GM12891 (cell line): ENCODE data around the gene TRAPPC10.
"Not testable (repeated sequence)": the region's sequence is repeated elsewhere in the genome, so short reads cannot be mapped to it uniquely, and the experiment has no call there.

Experiments used
- PAX5 ChIP-seq: IDR thresholded peaks from 2 replicates; pipeline ENCODE4 v1.6.1; 2011; ENCODE audit warnings: low read length, moderate library complexity, mild to moderate bottlenecking; ENCODE audit not compliant: insufficient read depth, severe bottlenecking
- POLR2A ChIP-seq: IDR thresholded peaks from 2 replicates; pipeline ENCODE4 v1.6.1; 2011; ENCODE audit warnings: low read depth, low read length, control low read depth
- POLR2AphosphoS5 ChIP-seq: IDR thresholded peaks from 2 replicates; pipeline ENCODE4 v1.6.1; 2011; ENCODE audit warnings: low read depth, low read length, control low read depth
- SPI1 ChIP-seq: IDR thresholded peaks from 2 replicates; pipeline ENCODE4 v1.6.1; 2011; ENCODE audit warnings: low read depth, low read length, control low read depth
- TAF1 ChIP-seq: IDR thresholded peaks from 2 replicates; pipeline ENCODE4 v1.6.1; 2011; ENCODE audit warnings: low read depth, low read length, control low read depth

DNA sequence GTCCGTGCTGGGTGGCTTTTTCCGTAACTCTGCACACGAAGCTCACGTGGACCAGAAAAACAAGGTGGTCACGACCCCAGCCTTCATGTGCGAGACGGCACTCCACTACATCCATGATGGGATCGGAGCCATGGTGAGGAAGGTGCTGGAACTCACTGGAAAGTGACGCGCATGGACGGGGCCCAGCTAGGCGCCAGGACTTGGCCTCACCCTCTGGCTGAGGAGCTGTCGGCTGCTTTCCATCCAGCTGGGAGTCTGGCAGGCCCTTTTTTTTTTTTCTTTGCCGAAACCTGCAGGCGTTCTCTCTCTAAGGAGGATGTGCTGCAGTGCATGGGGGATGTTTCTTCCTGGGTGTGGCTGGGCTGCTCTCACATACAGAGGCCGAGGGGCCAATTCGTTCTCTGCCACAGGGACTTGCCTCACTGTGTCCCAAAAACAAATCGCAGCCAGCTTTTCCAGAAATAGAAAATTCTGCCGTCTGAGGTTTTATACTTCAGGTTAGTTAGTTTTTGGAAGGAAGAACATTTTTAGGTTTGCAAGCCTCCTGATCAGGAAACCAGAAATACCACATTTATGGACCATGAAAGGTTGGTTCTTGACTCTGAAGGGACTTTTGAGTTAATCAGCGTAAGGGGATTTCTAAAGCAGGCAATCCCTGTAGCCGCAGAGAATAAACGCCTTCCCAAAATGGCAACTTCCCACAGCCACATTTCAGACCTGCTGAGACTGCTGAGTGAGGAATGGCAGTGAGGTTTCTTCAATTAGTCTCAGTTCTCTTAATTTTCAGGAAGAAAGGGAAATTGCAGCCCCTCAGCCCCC, 132.9 kb downstream of the TRAPPC10 start:
- TF ChIP-seq POLR2A, POLR2AphosphoS5, TAF1, SPI1, PAX5: not testable (repeated sequence)
